KOPT-K1 (cell line): Measurements from ENCODE around the gene DGKZ.

Source experiments
- H3K27ac ChIP-seq: fragments of 200-600 bp; sonication (generic); 2 replicates; pipeline ENCODE4 v1.5.1; 2016; ENCODE audit warnings: antibody characterized with exemption, mild to moderate bottlenecking, low read depth, low read length; ENCODE audit not compliant: poor library complexity, severe bottlenecking
- H3K36me3 ChIP-seq: fragments of 200-600 bp; sonication (generic); 2 replicates; pipeline ENCODE4 v1.5.1; 2017; ENCODE audit warnings: antibody characterized with exemption, mild to moderate bottlenecking, low read length, moderate library complexity; ENCODE audit not compliant: insufficient read depth
- H3K9me3 ChIP-seq: fragments of 200-600 bp; sonication (generic); 2 replicates; pipeline ENCODE4 v1.5.1; 2017; ENCODE audit warnings: antibody characterized with exemption, low read length, mild to moderate bottlenecking; ENCODE audit not compliant: insufficient read depth, poor library complexity, severe bottlenecking

DGKZ gene

GRCh38 chr11:46348566-46349401, 1.5 kb downstream of the DGKZ start:
- Histone ChIP-seq H3K36me3 (peaks cover 17% of the 10 kb centered on the region), H3K9me3 (no peaks in the 10 kb centered on the region), H3K27ac (peak overlapping the region; percentile 67)

- Histone ChIP-seq H3K36me3 (peaks cover 19% of the 10 kb centered on the region), H3K9me3 (no peaks in the 10 kb centered on the region), H3K27ac (peak overlapping the region; percentile 52)
Observed at GRCh38 chr11:46350695-46351094, 3.4 kb downstream of the DGKZ start.

GRCh38 chr11:46351148-46351547, 3.9 kb downstream of the DGKZ start:
- H3K27ac ChIP-seq = peak overlapping the region; percentile 52
- H3K9me3 ChIP-seq = no peaks in the 10 kb centered on the region
- peaks cover 23% of the 10 kb centered on the region for H3K36me3 ChIP-seq

- H3K27ac ChIP-seq = peak overlapping the region; percentile 52
- H3K36me3 ChIP-seq = peaks cover 28% of the 10 kb centered on the region
- no peaks in the 10 kb centered on the region for H3K9me3 ChIP-seq
Observed at GRCh38 chr11:46351606-46352005, 4.3 kb downstream of the DGKZ start.

GRCh38 chr11:46352063-46352841, 5.0 kb downstream of the DGKZ start:
- Histone ChIP-seq H3K9me3 (no peaks in the 10 kb centered on the region), H3K27ac (peak overlapping the region; percentile 52), H3K36me3 (peaks cover 30% of the 10 kb centered on the region)

- peak overlapping the region; percentile 52 for H3K27ac ChIP-seq
- peaks cover 30% of the 10 kb centered on the region for H3K36me3 ChIP-seq
- no peaks in the 10 kb centered on the region for H3K9me3 ChIP-seq
Observed at GRCh38 chr11:46353698-46354097, 6.4 kb downstream of the DGKZ start.

GRCh38 chr11:46356924-46357482, 9.7 kb downstream of the DGKZ start:
- Histone ChIP-seq H3K27ac (peak overlapping the region; percentile 40), H3K36me3 (peaks cover 13% of the 10 kb centered on the region), H3K9me3 (no peaks in the 10 kb centered on the region)

- H3K27ac ChIP-seq = peak overlapping the region; percentile 40
Observed at GRCh38 chr11:46357483-46357936, 10.2 kb downstream of the DGKZ start.

GRCh38 chr11:46359953-46360352, 12.7 kb downstream of the DGKZ start:
- Histone ChIP-seq H3K27ac (peak overlapping the region; percentile 100), H3K36me3 (peaks cover 37% of the 10 kb centered on the region), H3K9me3 (no peaks in the 10 kb centered on the region)

More at GRCh38 chr11:46357483-46357936, 10.2 kb downstream of the DGKZ start:
- Histone ChIP-seq H3K9me3 (no peaks in the 10 kb centered on the region), H3K36me3 (peaks cover 13% of the 10 kb centered on the region)

GRCh38 chr11:46360878-46361277, 13.6 kb downstream of the DGKZ start:
- Histone ChIP-seq H3K27ac (peak overlapping the region; percentile 100), H3K36me3 (peaks cover 42% of the 10 kb centered on the region)

GRCh38 chr11:46361283-46362155, 14.3 kb downstream of the DGKZ start:
- H3K9me3 ChIP-seq = no peaks in the 10 kb centered on the region
- peak overlapping the region; percentile 100 for H3K27ac ChIP-seq
- peaks cover 42% of the 10 kb centered on the region for H3K36me3 ChIP-seq

More at GRCh38 chr11:46360878-46361277, 13.6 kb downstream of the DGKZ start:
- H3K9me3 ChIP-seq = no peaks in the 10 kb centered on the region

- H3K9me3 ChIP-seq = no peaks in the 10 kb centered on the region
- H3K27ac ChIP-seq = peak overlapping the region; percentile 100
- peaks cover 47% of the 10 kb centered on the region for H3K36me3 ChIP-seq
Observed at GRCh38 chr11:46362156-46363030, 15.1 kb downstream of the DGKZ start.

GRCh38 chr11:46363031-46363407, 15.8 kb downstream of the DGKZ start:
- H3K9me3 ChIP-seq = no peaks in the 10 kb centered on the region
- peaks cover 51% of the 10 kb centered on the region for H3K36me3 ChIP-seq
- peak overlapping the region; percentile 100 for H3K27ac ChIP-seq
